K562 treated with DMSO at 1 percent for 24 hours (cell line): Measurements from ENCODE around the gene NCOR1. TPM values are rescaled to one million over a fixed set of nuclear protein-coding genes. Genes with fewer than 3 reads are reported as not detected.

Source experiments
- total RNA-seq: library from RNA; unstranded; fragments of 300-600 nt; gene quantifications from 2 replicates; pipeline ENCODE4 v1.2.3, GENCODE V29; 2022; ENCODE audit warnings: low read depth; ENCODE audit not compliant: insufficient read depth

NCOR1 gene
- total RNA-seq, result 40.2 and 41.0 TPM in 2 replicates

GRCh38 chr17:16215273-16215964, at the start of gene NCOR1:
Gene NCOR1, minus strand, starts transcription at chr17:16215534. Its CDS starts 20,965 bp downstream, at chr17:16194569.

GRCh38 chr17:16217002-16217635, 1.8 kb upstream of the NCOR1 start, which contains the start of gene PIGL:
Gene PIGL, plus strand, starts transcription at chr17:16217210. Its CDS starts 17 bp downstream, at chr17:16217227.

GRCh38 chr17:15999141-15999973, 216.0 kb downstream of the NCOR1 start, which contains the start of the genes TTC19 and ZSWIM7:
Gene TTC19, plus strand, starts transcription at chr17:15999824. Its CDS starts 25 bp downstream, at chr17:15999849.
Gene ZSWIM7, minus strand, starts transcription at chr17:15999704. Its CDS starts 110 bp downstream, at chr17:15999594.

Other genes starting within 250 kb of the NCOR1 start
- gene ZSWIM7, start 215.8 kb downstream of the NCOR1 start, total RNA-seq, result 12.3 and 13.8 TPM in 2 replicates
- 28.0 and 46.5 TPM in 2 replicates for gene TTC19, start 215.7 kb downstream of the NCOR1 start, total RNA-seq
- gene PIGL, start 1.7 kb upstream of the NCOR1 start, total RNA-seq, result 12.2 and 12.7 TPM in 2 replicates
- gene CENPV, start 137.9 kb upstream of the NCOR1 start, total RNA-seq, result 59.9 and 60.6 TPM in 2 replicates
- gene UBB, start 165.6 kb upstream of the NCOR1 start, total RNA-seq, result 2,010 and 2,059 TPM in 2 replicates
- 90.2 and 101 TPM in 2 replicates for gene TRPV2, start 200.0 kb upstream of the NCOR1 start, total RNA-seq